GM21619 (cell line): Measurements from ENCODE around the gene ADAMTS19.
"Not testable (repeated sequence)": the region's sequence is repeated elsewhere in the genome, so short reads cannot be mapped to it uniquely, and the experiment has no call there.

Experiments used
- ATAC-seq: cut with Tn5 transposase; IDR thresholded peaks from one replicate; pipeline ENCODE4 v1.9.1; 2021; ENCODE audit not compliant: unreplicated experiment

Gene ADAMTS19

GRCh38 chr5:129591508-129592160 is 131.5 kb downstream of the ADAMTS19 start:
- ATAC-seq, result no peak

- ATAC-seq, result no peak
These were observed 133.4 kb downstream of the ADAMTS19 start for GRCh38 chr5:129593525-129593924.

- ATAC-seq, result no peak
These were observed 141.5 kb downstream of the ADAMTS19 start for GRCh38 chr5:129601576-129601975.

- no peak for ATAC-seq
These were observed 148.3 kb downstream of the ADAMTS19 start for GRCh38 chr5:129608350-129608749.

GRCh38 chr5:129609710-129610109 is 149.6 kb downstream of the ADAMTS19 start:
- no peak for ATAC-seq

- no peak for ATAC-seq
These were observed 156.4 kb downstream of the ADAMTS19 start for GRCh38 chr5:129616517-129616916.

GRCh38 chr5:129617206-129617605 is 157.1 kb downstream of the ADAMTS19 start:
- no peak for ATAC-seq

GRCh38 chr5:129619782-129620181 is 159.7 kb downstream of the ADAMTS19 start:
- ATAC-seq, result no peak

GRCh38 chr5:129622531-129622930 is 162.4 kb downstream of the ADAMTS19 start:
- no peak for ATAC-seq

- no peak for ATAC-seq
These were observed 169.5 kb downstream of the ADAMTS19 start for GRCh38 chr5:129629575-129629974.

- no peak for ATAC-seq
These were observed 170.0 kb downstream of the ADAMTS19 start for GRCh38 chr5:129630101-129630500.

- no peak for ATAC-seq
These were observed 171.9 kb downstream of the ADAMTS19 start for GRCh38 chr5:129631961-129632360.

GRCh38 chr5:129637501-129637900 is 177.4 kb downstream of the ADAMTS19 start:
- ATAC-seq, result not testable (repeated sequence)

GRCh38 chr5:129639331-129639730 is 179.2 kb downstream of the ADAMTS19 start:
- no peak for ATAC-seq

GRCh38 chr5:129652349-129653056 is 192.4 kb downstream of the ADAMTS19 start:
- no peak for ATAC-seq

- ATAC-seq, result no peak
These were observed 192.9 kb downstream of the ADAMTS19 start for GRCh38 chr5:129653057-129653375.

GRCh38 chr5:129653442-129653841 is 193.3 kb downstream of the ADAMTS19 start:
- ATAC-seq, result no peak

GRCh38 chr5:129656952-129657351 is 196.9 kb downstream of the ADAMTS19 start:
- no peak for ATAC-seq

- ATAC-seq, result no peak
These were observed 198.7 kb downstream of the ADAMTS19 start for GRCh38 chr5:129658801-129659200.

- ATAC-seq, result no peak
These were observed 201.4 kb downstream of the ADAMTS19 start for GRCh38 chr5:129661366-129662035.

- ATAC-seq, result peak; percentile 73
These were observed 204.3 kb downstream of the ADAMTS19 start for GRCh38 chr5:129664336-129664937.
